Tibial artery (tissue), 4 donors: ENCODE data around the gene C19orf67.
A peak's percentile ranks its signal among the peaks of the same experiment; 100 is the strongest.

Source experiments
- DNase-seq, 2 donors: peaks; one replicate each; pipeline ENCODE4 v3.0.0-alpha.2; 2019
- H3K27ac ChIP-seq, 2 donors: fragments of 200-600 bp; sonication (generic) in 1 of 2; 1 replicate in 1 of 2; 2 replicates in 1 of 2; pipeline ENCODE4 v1.5.1; 2018 to 2019; ENCODE audit warnings: mild to moderate bottlenecking in 1 of 2
- H3K27me3 ChIP-seq, 2 donors: fragments of 200-600 bp; sonication (generic) in 1 of 2; one replicate each; pipeline versions ENCODE4 v1.5.1 to v1.6.0; 2016 to 2019
- H3K36me3 ChIP-seq, 3 donors: fragments of 200-600 bp; sonication (generic) in 2 of 3; one replicate each; pipeline ENCODE4 v1.5.1; 2016 to 2019; ENCODE audit warnings: mild to moderate bottlenecking in 2 of 3
- H3K4me1 ChIP-seq, 4 donors: fragments of 200-600 bp; sonication (generic) in 2 of 4; 1 replicate in 3 of 4; 2 replicates in 1 of 4; pipeline ENCODE4 v1.5.1; 2016 to 2019
- H3K4me3 ChIP-seq, 2 donors: fragments of 200-600 bp; sonication (generic) in 1 of 2; 1 replicate in 1 of 2; 2 replicates in 1 of 2; pipeline ENCODE4 v1.5.1; 2018 to 2019; ENCODE audit warnings: mild to moderate bottlenecking in 2 of 2
- H3K9me3 ChIP-seq, 3 donors: fragments of 200-600 bp; sonication (generic) in 1 of 3; one replicate each; pipeline ENCODE4 v1.5.1; 2016 to 2019
- CTCF ChIP-seq, 2 experiments: fragments of 200-600 bp in 1 of 2; fragments of 450-650 bp in 1 of 2; IDR thresholded peaks; one replicate each; pipeline ENCODE4 v1.5.1; 2017 to 2019; ENCODE audit warnings: antibody characterized with exemption in 2 of 2, mild to moderate bottlenecking in 1 of 2, moderate library complexity in 1 of 2
- intact Hi-C: fragments of 100-400 bp; cut with DNase I; formaldehyde crosslinking; loops from one replicate; pipeline ENCODE4 v1.15.0; 2023; ENCODE audit warnings: low total_unique reads

Gene C19orf67

GRCh38 chr19:14116918-14117578 is 31.5 kb upstream of the C19orf67 start:
- peak overlapping the region; percentile 95 to 97 for H3K4me3 ChIP-seq
- DNase-seq: peak; percentile 39 to 81
- no peak for TF ChIP-seq CTCF (IDR thresholded peaks at IDR 0.05)
- H3K27me3 ChIP-seq: no peaks in the 10 kb centered on the region
- no peaks in the 10 kb centered on the region for H3K9me3 ChIP-seq
- peak overlapping the region; percentile 88 to 94 for H3K27ac ChIP-seq
- intact Hi-C loops: loop anchor here (5.0 kb wide), 1 partner anchor 35 kb away; no protein-coding TSS in a partner anchor
- H3K4me1 ChIP-seq: peaks cover 5 to 67% (median 57%) of the 10 kb centered on the region in 4 donors
- no peaks in the 10 kb centered on the region for H3K36me3 ChIP-seq

GRCh38 chr19:14116525-14116917 is 30.9 kb upstream of the C19orf67 start:
- no peaks in the 10 kb centered on the region for H3K36me3 ChIP-seq
- no peak for DNase-seq
- intact Hi-C loops: loop anchor here (5.0 kb wide), 1 partner anchor 34 kb away; no protein-coding TSS in a partner anchor
- H3K9me3 ChIP-seq: no peaks in the 10 kb centered on the region
- H3K27ac ChIP-seq: peak overlapping the region; percentile 88 to 94
- H3K4me3 ChIP-seq: peak overlapping the region; percentile 95 to 97
- no peak for TF ChIP-seq CTCF (IDR thresholded peaks at IDR 0.05)
- no peaks in the 10 kb centered on the region for H3K27me3 ChIP-seq
- H3K4me1 ChIP-seq: peaks cover 5 to 72% (median 63%) of the 10 kb centered on the region in 4 donors

- H3K36me3 ChIP-seq: no peaks in the 10 kb centered on the region
- H3K4me3 ChIP-seq: peak overlapping the region; percentile 95 to 97
- peak overlapping the region; percentile 88 to 94 for H3K27ac ChIP-seq
- no peaks in the 10 kb centered on the region for H3K9me3 ChIP-seq
- H3K4me1 ChIP-seq: peaks cover 5 to 77% (median 67%) of the 10 kb centered on the region in 4 donors
- no peaks in the 10 kb centered on the region for H3K27me3 ChIP-seq
- no peak for DNase-seq
- intact Hi-C loops: loop anchor here (5.0 kb wide), 1 partner anchor 33 kb away; no protein-coding TSS in a partner anchor
- no peak for TF ChIP-seq CTCF (IDR thresholded peaks at IDR 0.05)
Measured at GRCh38 chr19:14115756-14116155, 30.2 kb upstream of the C19orf67 start.

- H3K4me1 ChIP-seq: peaks cover 5 to 85% (median 65%) of the 10 kb centered on the region in 4 donors
- H3K9me3 ChIP-seq: no peaks in the 10 kb centered on the region
- no peaks in the 10 kb centered on the region for H3K36me3 ChIP-seq
- peak overlapping the region; percentile 85 to 94 for H3K27ac ChIP-seq
- DNase-seq: peak in 1 of 2 donors; percentile 57
- no peaks in the 10 kb centered on the region for H3K27me3 ChIP-seq
- intact Hi-C loops: loop anchor here (5.0 kb wide), 1 partner anchor 33 kb away; no protein-coding TSS in a partner anchor
- H3K4me3 ChIP-seq: no peak overlapping the region
- TF ChIP-seq CTCF (IDR thresholded peaks at IDR 0.05): peak; percentile 22 to 36
Measured at GRCh38 chr19:14114854-14115253, 29.3 kb upstream of the C19orf67 start.

- intact Hi-C loops: no loop called here
- H3K36me3 ChIP-seq: no peaks in the 10 kb centered on the region
- peaks cover 5 to 84% (median 61%) of the 10 kb centered on the region in 4 donors for H3K4me1 ChIP-seq
- no peaks in the 10 kb centered on the region for H3K9me3 ChIP-seq
- peak overlapping the region; percentile 85 to 94 for H3K27ac ChIP-seq
- no peaks in the 10 kb centered on the region for H3K27me3 ChIP-seq
- DNase-seq: no peak
- TF ChIP-seq CTCF (IDR thresholded peaks at IDR 0.05): no peak
- H3K4me3 ChIP-seq: no peak overlapping the region
Measured at GRCh38 chr19:14114439-14114838, 28.9 kb upstream of the C19orf67 start.
